GM23248 (cell line): Measurements from ENCODE around the gene ORM1.

Experiments
- EZH2 ChIP-seq: fragments of 200-600 bp; sonication (generic); IDR thresholded peaks from 2 replicates; pipeline ENCODE4 v1.6.1; 2018; ENCODE audit warnings: antibody characterized with exemption, mild to moderate bottlenecking; ENCODE audit not compliant: insufficient read depth, poor library complexity, severe bottlenecking
- EZH2phosphoT487 ChIP-seq: fragments of 200-600 bp; sonication (generic); IDR thresholded peaks from 2 replicates; pipeline ENCODE4 v1.6.1; 2018; ENCODE audit warnings: antibody characterized with exemption, moderate library complexity, mild to moderate bottlenecking, low read depth; ENCODE audit not compliant: insufficient read depth

DNA sequence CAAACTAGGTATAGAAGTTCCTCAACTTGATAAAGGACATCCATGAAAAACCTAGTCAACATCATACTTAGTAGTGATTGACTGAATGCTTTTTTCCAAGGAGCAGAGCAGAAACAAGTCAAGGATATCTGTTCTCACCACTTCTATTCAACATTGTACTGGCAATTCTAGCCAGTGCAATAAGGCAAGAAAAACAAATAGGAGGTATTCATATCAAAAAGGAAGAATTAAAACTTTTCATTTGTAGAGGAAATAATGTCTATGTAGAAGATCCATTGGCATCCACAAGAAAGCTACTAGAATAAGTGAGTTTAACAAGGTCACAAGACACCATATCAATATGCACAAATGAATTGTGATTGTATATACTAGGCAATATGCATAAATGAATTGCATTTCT lies 28.2 kb upstream of the ORM1 start:
- TF ChIP-seq EZH2phosphoT487 = no peak
- TF ChIP-seq EZH2 = no peak
